SJCRH30 (cell line): ENCODE measurements around the gene ARID3C. TPM values are rescaled to one million over a fixed set of nuclear protein-coding genes. Genes with fewer than 3 reads are reported as not detected.

Experiments
- DNase-seq, 2 experiments: peaks; one replicate each; pipeline ENCODE4 v3.0.0-alpha.2; 2015 to 2020
- H3K27ac ChIP-seq: fragments of 250-450 bp; sonication (Bioruptor Pico); 2 replicates; pipeline ENCODE4 v1.5.1; 2020; ENCODE audit warnings: mild to moderate bottlenecking, moderate library complexity
- H3K27me3 ChIP-seq: fragments of 250-450 bp; sonication (Bioruptor Pico); 2 replicates; pipeline ENCODE4 v1.5.1; 2020; ENCODE audit warnings: mild to moderate bottlenecking, moderate library complexity
- H3K36me3 ChIP-seq: fragments of 250-450 bp; sonication (Bioruptor Pico); 2 replicates; pipeline ENCODE4 v1.5.1; 2020; ENCODE audit warnings: mild to moderate bottlenecking, moderate library complexity
- H3K4me1 ChIP-seq: fragments of 250-450 bp; sonication (Bioruptor Pico); 2 replicates; pipeline ENCODE4 v1.5.1; 2020; ENCODE audit warnings: mild to moderate bottlenecking, moderate library complexity
- H3K4me3 ChIP-seq: fragments of 250-450 bp; sonication (Bioruptor Pico); 2 replicates; pipeline ENCODE4 v1.5.1; 2020; ENCODE audit warnings: mild to moderate bottlenecking, moderate library complexity
- H3K9me3 ChIP-seq: fragments of 250-450 bp; sonication (Bioruptor Pico); replicated peaks from 2 replicates; pipeline ENCODE4 v1.5.1; 2020; ENCODE audit warnings: mild to moderate bottlenecking, moderate library complexity
- total RNA-seq: library from RNA; depleted of rRNA; stranded (reverse); fragments of >200 nt; shearing (Covaris generic); gene quantifications from 2 replicates; pipeline ENCODE4 v1.2.3, GENCODE V29; 2014; rRNA removed

Gene ARID3C
- total RNA-seq, 1 experiment from 2014 or later, result not detected

GRCh38 chr9:34573599-34574325, 55.1 kb downstream of the ARID3C start:
- 0 out of 2 replicates have a peak, but pooled peaks cover 2% of the 10 kb centered on the region for H3K4me1 ChIP-seq
- no peak for DNase-seq

GRCh38 chr9:34572628-34573027, 56.2 kb downstream of the ARID3C start:
- H3K27me3 ChIP-seq, result no peaks in the 10 kb centered on the region
- no peak overlapping the region for H3K27ac ChIP-seq

More at GRCh38 chr9:34573599-34574325, 55.1 kb downstream of the ARID3C start:
- no peak overlapping the region for H3K27ac ChIP-seq
- H3K27me3 ChIP-seq, result peaks cover 4% of the 10 kb centered on the region; the same call in 1 of the 2 replicates
- no peak overlapping the region for H3K4me3 ChIP-seq
- no peaks in the 10 kb centered on the region for H3K36me3 ChIP-seq
- H3K9me3 ChIP-seq, result no peaks in the 10 kb centered on the region

GRCh38 chr9:34572092-34572491, 56.8 kb downstream of the ARID3C start:
- DNase-seq, result no peak
- no peak overlapping the region for H3K27ac ChIP-seq

More at GRCh38 chr9:34572628-34573027, 56.2 kb downstream of the ARID3C start:
- H3K4me3 ChIP-seq, result no peak overlapping the region
- no peaks in the 10 kb centered on the region for H3K9me3 ChIP-seq
- H3K4me1 ChIP-seq, result 0 out of 2 replicates have a peak, but pooled peaks cover 2% of the 10 kb centered on the region
- no peaks in the 10 kb centered on the region for H3K36me3 ChIP-seq
- DNase-seq, result no peak

GRCh38 chr9:34571481-34571810, 57.4 kb downstream of the ARID3C start:
- Histone ChIP-seq H3K36me3 (no peaks in the 10 kb centered on the region), H3K27me3 (no peaks in the 10 kb centered on the region), H3K4me3 (no peak overlapping the region), H3K9me3 (no peaks in the 10 kb centered on the region), H3K4me1 (0 out of 2 replicates have a peak, but pooled peaks cover 2% of the 10 kb centered on the region), H3K27ac (no peak overlapping the region)
- DNase-seq, result no peak

More at GRCh38 chr9:34572092-34572491, 56.8 kb downstream of the ARID3C start:
- H3K27me3 ChIP-seq, result no peaks in the 10 kb centered on the region
- no peaks in the 10 kb centered on the region for H3K36me3 ChIP-seq
- H3K4me1 ChIP-seq, result 0 out of 2 replicates have a peak, but pooled peaks cover 2% of the 10 kb centered on the region
- no peaks in the 10 kb centered on the region for H3K9me3 ChIP-seq
- no peak overlapping the region for H3K4me3 ChIP-seq

Other genes starting within 250 kb of the ARID3C start
- gene FAM219A, start 170.5 kb downstream of the ARID3C start, total RNA-seq, result 4.7 and 4.9 TPM in 2 replicates
- gene DNAI1, start 170.3 kb downstream of the ARID3C start, total RNA-seq, result 0.08 and 0.28 TPM in 2 replicates
- gene ENHO, start 106.1 kb downstream of the ARID3C start, total RNA-seq, result 0.25 TPM in 1 of 2 replicates, not detected in the other
- gene CNTFR, start 39.3 kb downstream of the ARID3C start, total RNA-seq, result 0.20 and 0.24 TPM in 2 replicates
- gene RPP25L, start 17.0 kb downstream of the ARID3C start, total RNA-seq, result 13.0 and 19.0 TPM in 2 replicates
- gene DCTN3, start 8.6 kb downstream of the ARID3C start, total RNA-seq, result 58.2 and 63.6 TPM in 2 replicates
- gene SIGMAR1, start 8.7 kb upstream of the ARID3C start, total RNA-seq, result 77.1 and 85.3 TPM in 2 replicates
- 16.4 and 18.9 TPM in 2 replicates for gene GALT, start 17.6 kb upstream of the ARID3C start, total RNA-seq
- gene IL11RA, start 23.1 kb upstream of the ARID3C start, total RNA-seq, result 3.2 TPM in 2 replicates
- 0.76 TPM in 1 of 2 replicates, not detected in the other for gene CCL27, start 33.6 kb upstream of the ARID3C start, total RNA-seq
- gene CCL19, start 62.2 kb upstream of the ARID3C start, total RNA-seq, result not detected in 2 replicates
- not detected in 2 replicates for gene CCL21, start 81.1 kb upstream of the ARID3C start, total RNA-seq